ENCODE results near the gene KIF26A.

Gene KIF26A

DNA sequence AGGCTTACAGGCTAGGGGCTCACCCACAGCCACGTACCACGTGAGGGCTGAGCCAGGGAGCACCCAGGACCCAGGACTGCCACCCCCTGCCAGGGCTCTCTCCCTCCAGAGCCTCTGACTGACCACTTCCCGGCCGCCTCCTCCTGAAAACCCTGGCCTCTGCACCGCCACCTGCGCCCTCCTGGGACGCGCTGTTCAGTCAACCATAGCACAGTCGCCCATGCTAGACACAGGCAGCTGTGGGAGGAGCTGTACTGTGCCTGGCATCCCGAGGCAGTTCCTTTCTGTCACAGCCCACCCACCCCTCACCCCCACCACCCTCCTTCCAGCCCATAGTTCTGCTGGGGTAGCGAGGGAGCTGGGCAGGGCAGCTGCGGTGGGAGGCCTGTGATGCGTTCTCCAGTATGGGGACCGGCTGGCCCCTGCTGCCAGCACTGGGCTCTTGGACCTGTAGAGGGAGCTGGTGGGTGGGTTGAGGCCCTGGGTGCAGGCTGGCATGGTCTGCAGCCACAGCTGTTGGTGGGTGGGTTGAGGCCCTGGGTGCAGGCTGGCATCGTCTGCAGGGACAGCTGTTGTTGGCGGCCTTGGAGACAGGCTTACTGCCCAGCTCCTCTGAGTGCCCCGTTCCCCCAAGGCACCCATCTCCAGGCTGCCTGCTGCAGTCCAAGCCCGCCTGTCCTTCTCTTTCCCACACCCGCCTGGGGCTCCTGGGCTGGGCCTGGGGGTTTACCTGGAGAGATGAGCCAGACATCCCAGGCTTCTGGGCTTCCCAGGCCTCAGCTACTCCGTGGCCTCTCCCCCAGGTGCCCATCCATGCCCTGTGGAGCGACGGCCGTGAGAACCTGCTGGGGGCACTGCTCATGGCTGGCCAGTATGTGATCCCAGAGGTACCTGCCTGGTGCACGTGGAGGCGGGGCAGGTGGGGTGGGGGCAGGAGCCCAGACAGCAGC is 41.4 kb upstream of the KIF26A start:
- DNase-seq (ENCODE audit: insufficient read length, low spot score) (no peak), FAIRE-seq (no peak)
- TF ChIP-seq POLR2A (IDR thresholded peaks at IDR 0.05; ENCODE audit: low read depth, low read length) = no peak

- DNase-seq (ENCODE audit: insufficient read length, low spot score) = no peak
- no peak for FAIRE-seq
- no peak for TF ChIP-seq POLR2A (IDR thresholded peaks at IDR 0.05; ENCODE audit: low read depth, low read length)
These were observed 39.9 kb upstream of the KIF26A start for GRCh38 chr14:104098272-104099095.

- no peak for TF ChIP-seq POLR2A (IDR thresholded peaks at IDR 0.05; ENCODE audit: low read depth, low read length)
- no peak for FAIRE-seq
- no peak for DNase-seq (ENCODE audit: insufficient read length, low spot score)
These were observed 39.0 kb upstream of the KIF26A start for GRCh38 chr14:104099096-104100041.

- TF ChIP-seq POLR2A (IDR thresholded peaks at IDR 0.05; ENCODE audit: low read depth, low read length) = no peak
- FAIRE-seq (no peak), DNase-seq (ENCODE audit: insufficient read length, low spot score) (no peak)
These were observed 38.0 kb upstream of the KIF26A start for GRCh38 chr14:104100171-104101085.

DNA sequence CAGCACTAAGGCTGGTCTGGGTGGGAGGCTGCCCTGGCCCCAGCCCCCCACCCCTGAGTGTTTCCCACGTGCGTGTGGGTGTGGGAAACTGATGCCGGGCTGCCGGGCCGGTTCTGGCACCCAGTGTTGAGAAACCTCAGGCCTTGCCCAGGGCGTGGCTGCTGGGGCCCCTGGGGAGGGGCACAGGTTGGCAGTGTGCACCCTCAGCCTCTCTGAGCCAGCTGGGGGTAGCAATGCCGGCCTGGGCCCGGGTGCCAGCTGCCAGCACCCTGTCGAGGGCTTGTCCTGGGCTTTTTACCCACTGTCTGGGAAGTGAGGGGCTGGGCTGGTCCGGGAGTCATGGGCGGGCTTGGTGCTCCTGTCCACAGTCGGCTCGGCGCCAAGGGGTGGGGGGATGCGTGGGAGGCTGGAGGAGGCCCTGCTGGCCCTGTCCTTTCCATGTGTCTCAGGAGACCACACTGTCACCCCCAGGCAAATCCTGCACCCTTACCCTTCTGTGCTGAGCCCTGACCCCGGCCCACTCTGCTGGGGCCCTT is 37.2 kb upstream of the KIF26A start:
- DNase-seq (ENCODE audit: insufficient read length, low spot score) (no peak), FAIRE-seq (no peak)
- TF ChIP-seq POLR2A (IDR thresholded peaks at IDR 0.05; ENCODE audit: low read depth, low read length) = no peak

DNA sequence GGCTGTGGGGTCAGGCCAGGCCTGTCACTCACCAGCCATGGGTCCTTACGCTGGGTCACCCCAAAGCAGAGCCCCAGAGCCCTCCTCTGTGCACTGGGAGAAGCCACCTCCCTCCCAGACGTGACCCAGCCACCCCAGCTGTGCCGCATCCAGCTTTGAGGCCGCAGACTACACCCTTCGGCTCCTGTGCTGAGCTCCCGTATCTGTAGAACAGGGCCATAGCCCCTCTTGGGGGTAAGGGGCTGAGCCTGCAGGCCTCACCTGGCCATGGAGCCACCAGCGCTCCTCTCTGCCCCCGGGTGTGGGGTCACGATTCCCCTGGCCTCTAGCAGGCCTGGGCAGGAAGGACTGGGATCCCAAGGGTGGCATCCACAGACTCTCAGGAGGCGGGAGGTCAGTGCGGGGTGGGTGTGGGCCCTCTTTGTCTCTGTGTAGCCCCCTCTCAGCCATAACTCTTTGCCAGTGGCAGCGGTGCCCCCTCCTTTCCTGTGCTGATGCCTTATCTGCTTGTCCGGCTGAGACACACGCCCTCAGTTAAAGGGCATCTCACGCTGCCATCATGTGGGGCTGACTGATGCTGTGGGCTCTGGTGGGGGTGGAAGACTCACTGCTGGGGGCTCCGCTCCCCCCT is 36.6 kb upstream of the KIF26A start:
- DNase-seq (ENCODE audit: insufficient read length, low spot score) (no peak), FAIRE-seq (no peak)
- no peak for TF ChIP-seq POLR2A (IDR thresholded peaks at IDR 0.05; ENCODE audit: low read depth, low read length)

DNA sequence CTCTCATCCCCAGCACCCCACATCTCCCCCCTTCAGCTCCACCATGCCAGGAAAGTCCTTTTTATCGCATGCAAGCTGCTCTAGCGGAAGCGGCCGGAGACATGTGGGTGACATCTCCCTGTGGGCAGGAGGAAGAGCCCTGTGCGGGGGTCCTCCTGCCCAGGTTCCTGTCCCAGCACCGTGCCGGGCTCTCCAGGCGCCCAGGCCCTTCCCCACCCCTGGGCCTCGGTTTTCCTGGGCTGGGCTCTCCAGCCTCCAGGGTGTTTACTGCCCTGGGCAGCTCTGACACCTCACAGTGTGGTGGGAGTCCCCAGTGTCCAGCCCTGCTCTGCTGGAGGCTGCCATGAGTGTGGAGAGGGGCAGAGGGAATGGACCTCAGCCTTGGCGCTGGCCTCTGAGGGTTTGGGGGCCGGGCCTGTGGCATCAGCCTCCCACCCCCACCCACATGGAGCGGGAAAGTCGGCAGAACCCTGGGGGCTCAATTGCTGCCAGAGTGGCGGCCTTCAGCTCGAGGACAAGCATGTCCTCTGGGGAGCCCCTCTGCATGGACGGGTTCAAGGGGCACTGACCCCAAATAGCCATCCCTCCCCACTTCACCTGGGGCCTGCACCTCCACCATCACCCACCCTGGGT is 36.0 kb upstream of the KIF26A start:
- no peak for FAIRE-seq
- DNase-seq (ENCODE audit: insufficient read length, low spot score) = no peak
- no peak for TF ChIP-seq POLR2A (IDR thresholded peaks at IDR 0.05; ENCODE audit: low read depth, low read length)

DNA sequence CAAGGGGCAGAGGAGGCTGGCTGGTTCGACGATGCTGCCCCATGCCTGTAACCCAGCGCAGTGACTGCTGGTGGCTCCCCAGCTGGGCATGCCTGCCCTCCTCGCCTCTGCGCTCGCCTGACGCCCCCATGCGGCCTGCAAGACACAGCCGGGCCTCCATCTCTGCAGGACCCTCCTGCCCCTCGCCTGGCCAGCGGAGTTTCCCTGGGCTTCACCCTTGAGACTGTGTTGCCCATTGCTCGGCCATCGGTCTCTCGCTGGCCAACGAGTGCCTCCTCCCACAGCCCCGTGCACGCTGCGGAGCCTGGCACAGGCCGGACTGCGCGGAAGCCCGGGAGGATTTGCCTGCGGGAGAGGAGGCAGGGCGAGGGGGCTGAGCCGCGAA is 35.3 kb upstream of the KIF26A start:
- no peak for TF ChIP-seq POLR2A (IDR thresholded peaks at IDR 0.05; ENCODE audit: low read depth, low read length)
- DNase-seq (ENCODE audit: insufficient read length, low spot score) (no peak), FAIRE-seq (no peak)

GRCh38 chr14:104103446-104104075 is 34.8 kb upstream of the KIF26A start:
- no peak for TF ChIP-seq POLR2A (IDR thresholded peaks at IDR 0.05; ENCODE audit: low read depth, low read length)
- FAIRE-seq = no peak
- DNase-seq (ENCODE audit: insufficient read length, low spot score) = no peak

DNA sequence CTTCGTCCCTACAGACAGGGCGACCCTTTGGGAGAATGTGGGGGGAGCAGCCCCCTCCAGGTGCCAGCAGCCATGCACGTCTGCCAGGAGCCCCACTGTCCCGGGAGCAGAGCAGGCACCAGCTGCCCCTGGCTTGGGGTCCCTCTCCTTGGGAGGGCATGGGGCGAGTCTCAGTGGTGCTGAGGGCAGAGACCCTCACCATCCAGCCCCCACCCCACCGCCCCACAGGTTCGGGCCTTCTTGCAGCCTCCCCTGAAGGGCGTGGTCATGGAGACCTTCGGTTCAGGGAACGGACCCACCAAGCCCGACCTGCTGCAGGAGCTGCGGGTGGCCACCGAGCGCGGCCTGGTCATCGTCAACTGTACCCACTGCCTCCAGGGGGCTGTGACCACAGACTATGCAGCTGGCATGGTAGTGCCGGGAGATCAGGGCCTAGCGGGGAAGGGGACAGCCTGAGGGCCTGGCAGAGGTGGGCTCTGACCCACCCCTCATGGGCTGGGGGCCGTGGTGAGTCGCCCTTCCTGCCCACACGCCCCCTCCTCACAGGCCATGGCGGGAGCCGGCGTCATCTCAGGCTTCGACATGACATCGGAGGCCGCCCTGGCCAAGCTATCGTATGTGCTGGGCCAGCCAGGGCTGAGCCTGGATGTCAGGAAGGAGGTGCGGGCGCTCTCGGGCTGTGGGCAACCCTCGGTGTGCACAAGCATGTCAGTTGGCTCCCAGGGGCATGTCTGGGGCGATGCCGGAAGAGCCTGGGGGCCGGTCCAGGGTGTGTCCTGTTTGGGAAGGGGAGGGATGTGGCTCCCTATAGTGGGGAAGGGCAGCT is 34.1 kb upstream of the KIF26A start:
- TF ChIP-seq POLR2A (IDR thresholded peaks at IDR 0.05; ENCODE audit: low read depth, low read length) = no peak
- DNase-seq (ENCODE audit: insufficient read length, low spot score) (no peak), FAIRE-seq (no peak)

Data from H54 (cell line).